GM13976 (cell line): ENCODE data around the gene IMMP1L.

Experiments
- DNase-seq: peaks from one replicate; pipeline ENCODE4 v3.0.0; 2012; ENCODE audit warnings: low spot score
- in situ Hi-C: fragments of 300-500 bp; cut with MboI; formaldehyde crosslinking; loops from one replicate; pipeline ENCODE4 v1.12.0; 2022; ENCODE audit warnings: low sequenced_read_pairs, mixed read lengths, inconsistent platforms; ENCODE audit not compliant: unreplicated experiment
- TF ChIP-seq, protein P1 (sequence below): IDR thresholded peaks from 2 replicates; pipeline ENCODE4 v1.5.1; 2012; ENCODE audit warnings: borderline replicate concordance, mild to moderate bottlenecking; ENCODE audit not compliant: insufficient read depth; ENCODE audit errors: extremely low read depth, missing control alignments, control extremely low read depth

Gene IMMP1L

DNA sequence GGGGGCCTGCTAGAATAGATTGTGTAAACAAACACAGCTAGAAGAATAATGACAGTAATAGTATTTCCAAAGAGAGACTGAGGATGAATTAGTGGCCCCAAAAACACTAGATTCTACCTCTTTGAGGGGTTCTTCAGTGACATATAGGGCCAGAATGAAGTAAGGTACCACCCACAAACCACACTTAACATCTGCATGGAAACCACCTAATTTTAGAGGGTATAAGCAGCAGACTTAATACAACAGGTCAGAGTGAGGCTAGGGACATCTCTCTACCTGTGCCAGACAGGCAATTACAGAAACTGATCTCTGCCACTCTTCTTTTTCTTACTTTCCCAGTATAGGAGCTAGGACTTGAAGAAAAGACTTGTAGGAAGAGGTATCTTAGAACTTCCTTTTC lies 20.3 kb upstream of the IMMP1L start:
- TF ChIP-seq, protein P1, sequence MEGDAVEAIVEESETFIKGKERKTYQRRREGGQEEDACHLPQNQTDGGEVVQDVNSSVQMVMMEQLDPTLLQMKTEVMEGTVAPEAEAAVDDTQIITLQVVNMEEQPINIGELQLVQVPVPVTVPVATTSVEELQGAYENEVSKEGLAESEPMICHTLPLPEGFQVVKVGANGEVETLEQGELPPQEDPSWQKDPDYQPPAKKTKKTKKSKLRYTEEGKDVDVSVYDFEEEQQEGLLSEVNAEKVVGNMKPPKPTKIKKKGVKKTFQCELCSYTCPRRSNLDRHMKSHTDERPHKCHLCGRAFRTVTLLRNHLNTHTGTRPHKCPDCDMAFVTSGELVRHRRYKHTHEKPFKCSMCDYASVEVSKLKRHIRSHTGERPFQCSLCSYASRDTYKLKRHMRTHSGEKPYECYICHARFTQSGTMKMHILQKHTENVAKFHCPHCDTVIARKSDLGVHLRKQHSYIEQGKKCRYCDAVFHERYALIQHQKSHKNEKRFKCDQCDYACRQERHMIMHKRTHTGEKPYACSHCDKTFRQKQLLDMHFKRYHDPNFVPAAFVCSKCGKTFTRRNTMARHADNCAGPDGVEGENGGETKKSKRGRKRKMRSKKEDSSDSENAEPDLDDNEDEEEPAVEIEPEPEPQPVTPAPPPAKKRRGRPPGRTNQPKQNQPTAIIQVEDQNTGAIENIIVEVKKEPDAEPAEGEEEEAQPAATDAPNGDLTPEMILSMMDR, result no peak
- peak; percentile 27 for DNase-seq
- in situ Hi-C loops, result no loop called here

DNA sequence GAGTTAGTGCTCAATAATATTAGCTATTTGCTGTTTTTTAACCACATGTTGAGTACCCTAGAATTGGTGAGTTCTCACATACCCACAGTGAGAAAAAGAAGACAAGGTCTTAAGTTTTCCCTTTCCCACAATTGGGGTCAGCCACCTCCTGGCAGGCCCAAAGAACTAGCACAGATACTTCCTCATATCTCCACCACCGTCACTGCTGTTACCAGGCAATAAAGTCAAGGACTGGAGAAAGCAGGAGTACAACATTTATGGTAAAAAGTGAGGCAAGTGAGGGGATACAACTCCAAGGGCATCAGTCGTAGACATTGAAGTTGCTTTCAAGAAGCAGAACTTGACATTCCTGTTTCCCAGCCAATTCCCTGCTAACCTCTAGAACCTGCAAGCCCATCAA lies 19.8 kb upstream of the IMMP1L start:
- in situ Hi-C loops, result no loop called here
- DNase-seq, result no peak
- TF ChIP-seq, protein P1, result no peak

DNA sequence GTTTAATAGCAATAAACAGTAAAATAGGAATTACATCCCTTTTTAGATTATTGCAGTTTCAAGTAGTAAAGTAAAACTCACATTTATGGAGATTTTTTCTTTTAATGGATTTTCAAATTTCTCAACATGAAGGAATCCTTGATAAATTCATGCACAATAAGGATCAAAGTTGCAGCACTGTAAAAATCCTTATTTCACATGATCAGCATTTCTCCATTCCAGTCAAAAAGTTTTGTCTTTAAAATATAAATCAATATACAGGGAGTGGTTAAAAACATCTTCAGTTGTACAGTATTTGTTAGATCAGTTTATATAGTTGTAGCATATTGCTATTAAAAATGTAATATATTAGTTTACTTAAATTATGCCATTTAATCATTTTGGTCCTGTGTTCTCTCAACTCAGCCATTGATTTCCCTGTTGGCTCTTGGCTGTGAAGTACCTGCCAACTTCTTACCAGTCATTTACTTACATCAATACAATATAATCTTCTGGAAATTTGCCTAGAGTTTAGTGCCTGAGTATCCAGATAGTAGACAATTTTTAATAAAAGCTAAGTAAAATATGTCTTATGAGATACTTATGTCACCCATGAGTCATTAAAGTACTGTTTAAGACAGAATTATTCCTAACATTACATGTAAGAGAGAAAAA lies 12.2 kb upstream of the IMMP1L start:
- in situ Hi-C loops, result no loop called here
- TF ChIP-seq, protein P1, result no peak

DNA sequence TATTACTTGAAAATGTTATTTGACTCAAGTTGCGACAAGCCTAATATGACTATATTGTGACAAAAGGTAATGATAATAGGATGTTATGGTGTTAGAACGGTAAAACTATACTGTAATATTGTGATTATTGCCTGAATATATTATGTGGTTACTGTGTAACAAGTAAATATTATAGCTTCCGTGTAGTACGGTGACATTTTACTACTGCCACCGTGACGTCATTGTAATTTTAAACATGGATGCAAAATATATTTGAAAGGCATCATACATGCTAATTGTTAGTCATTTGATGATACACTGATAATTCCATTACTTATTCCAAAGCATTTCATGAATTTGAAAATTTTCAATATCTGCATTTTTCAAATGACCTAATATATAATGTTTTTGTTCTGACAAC lies 2.7 kb upstream of the IMMP1L start:
- in situ Hi-C loops, result no loop called here
- TF ChIP-seq, protein P1, result no peak
- DNase-seq, result no peak

More for the DNA sequence above, 12.2 kb upstream of the IMMP1L start:
- no peak for DNase-seq

DNA sequence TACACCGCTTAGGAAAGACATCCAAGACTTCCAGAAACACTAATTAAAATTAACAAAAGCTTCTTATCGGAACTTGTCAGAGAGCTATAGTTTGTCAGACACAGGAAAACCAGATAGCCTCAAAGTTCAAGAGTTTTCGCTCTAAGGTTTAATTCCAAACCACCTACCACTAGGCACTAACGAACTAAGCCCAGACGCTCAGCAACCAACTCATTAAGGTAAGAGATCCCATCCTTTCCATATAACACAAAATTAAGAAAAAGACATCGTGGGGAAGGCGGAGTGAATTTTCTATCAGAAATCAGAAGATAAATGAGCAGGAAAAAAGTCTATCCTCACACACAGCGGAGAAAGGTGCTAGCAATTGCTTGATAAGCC lies 382 bp downstream of the IMMP1L start:
- in situ Hi-C loops, result no loop called here
- DNase-seq, result peak; percentile 28

DNA sequence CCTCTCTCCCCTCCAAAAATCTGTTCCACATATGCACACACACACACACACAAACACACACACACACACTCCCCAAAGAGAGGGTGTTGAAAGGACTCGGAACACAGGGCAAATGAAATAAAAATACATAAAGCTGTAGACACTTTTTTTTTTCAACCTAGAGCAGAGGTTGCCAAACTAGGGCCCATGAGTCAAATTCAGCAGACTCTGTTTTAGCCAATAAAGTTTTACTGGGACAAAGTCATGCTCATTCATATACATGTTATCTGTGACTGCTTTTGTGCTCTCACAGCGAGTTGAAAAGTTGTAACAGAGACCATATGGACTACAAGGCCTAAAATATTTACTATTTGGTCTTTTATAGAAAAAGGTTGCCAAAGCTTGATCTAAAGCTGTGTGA lies 8.9 kb downstream of the IMMP1L start:
- in situ Hi-C loops, result no loop called here
- no peak for DNase-seq

More for the DNA sequence above, 382 bp downstream of the IMMP1L start:
- TF ChIP-seq, protein P1, result no peak

More for the DNA sequence above, 8.9 kb downstream of the IMMP1L start:
- TF ChIP-seq, protein P1, result no peak
